HG02970 (cell line): ENCODE data around the gene RETREG3.
"Not testable (repeated sequence)": the region's sequence is repeated elsewhere in the genome, so short reads cannot be mapped to it uniquely, and the experiment has no call there.

Experiments used
- ATAC-seq: cut with Tn5 transposase; IDR thresholded peaks from one replicate; pipeline ENCODE4 v1.9.1; 2021; ENCODE audit warnings: mild to moderate bottlenecking, moderate library complexity, moderate number of reproducible peaks; ENCODE audit not compliant: unreplicated experiment, low FRiP score

The RETREG3 gene

GRCh38 chr17:42574463-42574862 is 34.7 kb downstream of the RETREG3 start:
- no peak for ATAC-seq

DNA sequence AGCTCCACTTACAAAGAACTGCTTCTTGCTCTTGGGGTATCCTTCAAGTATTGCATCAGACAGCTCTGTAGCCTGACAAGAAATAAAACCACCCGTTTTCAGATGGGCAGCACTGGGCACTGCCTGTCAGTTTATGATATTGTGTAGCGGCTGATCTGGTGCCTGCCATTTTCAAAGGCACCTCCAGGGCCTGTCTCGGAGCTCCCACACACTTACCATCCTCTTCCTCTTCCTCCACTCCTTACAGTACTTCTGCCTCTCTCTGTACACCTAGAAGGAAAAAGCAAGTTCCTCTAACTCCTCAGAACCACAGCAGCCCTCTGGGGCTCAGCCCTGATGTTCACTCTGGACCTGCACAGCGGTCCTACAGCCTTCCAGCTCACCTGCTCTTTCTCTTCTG is 36.1 kb downstream of the RETREG3 start:
- no peak for ATAC-seq

DNA sequence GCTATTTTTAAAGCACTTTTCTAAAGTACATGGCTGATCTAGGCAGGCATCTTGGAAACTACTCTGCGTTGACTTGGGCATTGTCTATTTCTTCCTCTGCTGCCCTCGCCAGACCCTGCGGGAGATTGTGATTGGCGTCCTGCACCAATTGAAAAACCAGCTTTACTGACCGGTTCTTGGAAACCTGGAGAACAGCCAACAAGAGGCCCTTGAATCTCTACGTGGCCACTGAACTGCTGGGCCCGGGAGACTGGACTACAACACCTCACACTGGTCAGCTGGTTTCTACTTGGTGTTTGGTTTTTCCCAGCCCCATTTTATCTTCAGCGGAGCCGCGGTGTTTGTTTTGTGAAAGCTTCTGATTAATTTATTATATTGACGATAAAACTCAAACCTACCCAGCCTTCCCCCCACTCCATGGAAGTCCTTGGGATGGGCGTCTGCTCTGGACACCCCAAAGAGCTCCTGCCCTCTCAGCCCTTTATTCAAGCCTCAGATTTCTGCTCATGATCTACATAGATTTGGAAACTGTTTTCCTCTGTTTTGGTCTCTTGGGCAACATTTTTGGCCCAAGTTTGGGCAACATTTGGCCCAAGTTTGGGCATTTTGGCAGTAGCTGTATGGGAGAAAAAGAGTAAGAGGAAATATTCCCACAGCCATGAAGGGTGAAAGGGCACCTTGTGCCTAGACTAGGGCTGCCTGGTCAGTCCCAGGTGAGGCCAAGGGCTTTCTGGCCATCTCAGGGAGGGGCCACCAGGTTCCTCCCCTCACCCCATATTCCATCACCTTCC is 37.5 kb downstream of the RETREG3 start:
- ATAC-seq = no peak

GRCh38 chr17:42568341-42569111 is 40.6 kb downstream of the RETREG3 start:
- no peak for ATAC-seq

DNA sequence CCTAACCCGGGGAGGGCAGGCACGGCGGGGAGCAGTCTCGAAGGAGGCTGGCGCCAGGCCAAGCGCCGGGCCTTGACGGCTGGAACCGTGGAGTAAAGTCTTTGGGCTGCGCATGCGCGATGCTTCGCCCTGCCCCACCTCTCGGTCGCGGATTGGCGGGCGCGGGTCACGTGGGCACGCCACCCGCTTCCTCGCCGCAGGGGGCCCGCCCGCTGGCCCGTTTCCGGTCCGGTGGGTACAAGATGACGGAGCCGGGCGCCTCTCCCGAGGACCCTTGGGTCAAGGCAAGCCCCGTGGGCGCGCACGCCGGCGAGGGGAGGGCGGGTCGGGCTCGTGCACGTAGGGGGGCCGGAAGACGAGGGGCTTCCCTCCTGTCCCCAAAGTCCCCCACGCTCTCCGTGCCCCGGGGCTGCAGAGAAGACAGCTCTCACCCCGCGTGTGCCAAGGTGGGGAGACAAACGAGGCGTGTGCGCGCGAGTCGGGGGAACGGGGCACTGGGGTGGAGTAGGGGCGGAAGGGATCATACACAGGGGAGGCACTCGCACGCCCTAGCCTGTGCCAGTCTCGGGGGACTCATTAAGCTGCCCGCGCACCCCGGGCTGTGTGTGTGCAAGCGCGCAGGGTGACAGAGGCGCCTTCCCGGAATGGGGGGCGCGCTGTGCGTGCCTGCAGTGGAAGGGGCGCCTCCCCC is 42.1 kb downstream of the RETREG3 start, which contains the start of gene MLX:
Gene MLX, plus strand, starts transcription at position 218 of the 691 bp plus-strand sequence. Its CDS starts 25 bp downstream, at position 243.
- peak; percentile 74 for ATAC-seq

DNA sequence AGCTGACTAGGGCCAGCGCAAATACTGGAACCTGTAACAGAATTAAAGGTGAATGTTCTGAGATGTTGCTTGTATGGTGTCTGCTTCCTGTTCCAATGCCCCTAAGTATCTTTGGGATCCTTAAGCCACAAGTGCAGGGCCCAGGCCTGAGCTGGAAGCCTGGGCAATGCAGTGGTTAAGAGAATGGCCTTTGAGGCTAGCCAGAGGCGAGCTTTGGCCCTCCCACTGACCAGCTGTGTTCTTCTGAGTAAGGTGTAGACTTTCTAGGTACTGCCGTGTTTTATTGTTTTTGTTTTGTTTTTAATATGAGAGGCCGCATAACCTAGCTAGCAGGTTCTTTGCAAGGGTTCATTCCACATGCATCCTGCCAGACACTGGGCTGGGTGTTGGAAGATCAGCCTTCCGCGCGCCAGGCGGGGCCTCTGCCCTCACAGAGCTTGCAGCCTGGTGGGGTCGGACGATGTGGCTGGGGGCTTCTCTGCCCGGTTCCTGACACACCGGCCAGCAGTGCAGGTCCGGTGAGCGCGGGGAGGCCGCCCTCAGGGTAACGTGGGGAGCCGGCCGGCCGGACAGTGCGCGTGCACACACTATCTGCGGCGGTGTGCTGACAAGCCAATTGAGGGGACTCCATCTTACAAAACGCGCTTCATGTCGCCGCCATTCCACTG is 42.8 kb downstream of the RETREG3 start:
- ATAC-seq = no peak

- no peak for ATAC-seq
Observed at GRCh38 chr17:42565523-42566214, 43.5 kb downstream of the RETREG3 start.

DNA sequence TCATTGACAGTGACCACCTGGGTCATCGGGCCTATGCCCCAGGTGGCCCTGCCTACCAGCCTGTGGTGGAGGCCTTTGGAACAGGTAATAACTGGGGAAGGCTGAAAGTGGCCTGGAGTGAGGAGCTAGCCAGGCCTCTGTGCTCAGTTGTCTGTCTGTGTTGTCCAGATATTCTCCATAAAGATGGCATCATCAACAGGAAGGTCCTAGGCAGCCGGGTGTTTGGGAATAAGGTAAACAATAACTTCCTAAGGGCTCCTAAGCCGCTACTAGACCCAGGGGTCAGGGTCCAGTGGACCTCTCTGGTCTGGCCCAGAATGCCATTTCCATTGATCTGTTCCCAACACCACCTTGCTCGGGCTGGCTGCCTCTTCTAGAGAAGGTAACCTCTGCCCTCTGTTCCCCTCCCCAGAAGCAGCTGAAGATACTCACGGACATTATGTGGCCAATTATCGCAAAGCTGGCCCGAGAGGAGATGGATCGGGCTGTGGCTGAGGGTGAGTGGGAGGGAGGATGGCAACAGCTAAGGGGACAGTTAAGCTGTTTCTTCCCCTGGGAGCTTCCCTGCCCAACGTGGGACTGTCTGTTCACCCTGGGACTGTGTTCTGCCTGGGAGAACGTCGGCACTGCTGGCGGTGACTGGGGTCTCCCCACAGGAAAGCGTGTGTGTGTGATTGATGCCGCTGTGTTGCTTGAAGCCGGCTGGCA is 44.2 kb downstream of the RETREG3 start:
- no peak for ATAC-seq

DNA sequence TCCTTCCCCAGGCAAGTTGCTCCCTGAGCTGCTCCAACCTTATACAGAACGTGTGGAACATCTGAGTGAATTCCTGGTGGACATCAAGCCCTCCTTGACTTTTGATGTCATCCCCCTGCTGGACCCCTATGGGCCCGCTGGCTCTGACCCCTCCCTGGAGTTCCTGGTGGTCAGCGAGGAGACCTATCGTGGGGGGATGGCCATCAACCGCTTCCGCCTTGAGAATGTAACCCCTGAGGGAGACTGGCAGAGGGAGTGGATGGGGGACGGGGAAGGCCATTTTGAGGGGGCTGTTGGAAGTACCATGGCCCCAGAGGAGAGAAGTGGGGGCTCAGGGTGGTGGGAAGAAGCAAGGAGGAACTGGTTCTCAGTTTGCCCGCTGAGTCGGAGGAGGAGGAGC is 45.2 kb downstream of the RETREG3 start:
- no peak for ATAC-seq

DNA sequence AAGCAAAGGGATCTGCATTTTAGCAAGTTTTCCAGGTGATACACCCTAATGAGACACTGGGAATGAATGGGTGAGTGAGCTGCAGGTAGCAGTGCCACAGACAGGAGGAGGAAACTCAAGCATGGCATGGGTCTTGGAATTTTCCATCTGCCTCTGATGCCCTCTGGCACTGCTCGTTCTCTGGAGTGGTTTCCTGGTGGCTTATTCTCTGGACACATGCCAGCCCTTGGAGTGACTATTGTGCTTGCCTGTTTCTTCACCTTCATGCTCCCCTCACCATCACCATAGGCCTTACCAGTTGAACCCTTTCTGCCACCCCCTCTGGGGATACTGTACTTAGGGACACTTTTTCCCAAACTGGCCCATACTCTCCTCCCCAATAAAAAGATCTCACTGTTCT is 45.6 kb downstream of the RETREG3 start:
- ATAC-seq = no peak

- no peak for ATAC-seq
Observed at GRCh38 chr17:42563143-42563509, 46.0 kb downstream of the RETREG3 start.

DNA sequence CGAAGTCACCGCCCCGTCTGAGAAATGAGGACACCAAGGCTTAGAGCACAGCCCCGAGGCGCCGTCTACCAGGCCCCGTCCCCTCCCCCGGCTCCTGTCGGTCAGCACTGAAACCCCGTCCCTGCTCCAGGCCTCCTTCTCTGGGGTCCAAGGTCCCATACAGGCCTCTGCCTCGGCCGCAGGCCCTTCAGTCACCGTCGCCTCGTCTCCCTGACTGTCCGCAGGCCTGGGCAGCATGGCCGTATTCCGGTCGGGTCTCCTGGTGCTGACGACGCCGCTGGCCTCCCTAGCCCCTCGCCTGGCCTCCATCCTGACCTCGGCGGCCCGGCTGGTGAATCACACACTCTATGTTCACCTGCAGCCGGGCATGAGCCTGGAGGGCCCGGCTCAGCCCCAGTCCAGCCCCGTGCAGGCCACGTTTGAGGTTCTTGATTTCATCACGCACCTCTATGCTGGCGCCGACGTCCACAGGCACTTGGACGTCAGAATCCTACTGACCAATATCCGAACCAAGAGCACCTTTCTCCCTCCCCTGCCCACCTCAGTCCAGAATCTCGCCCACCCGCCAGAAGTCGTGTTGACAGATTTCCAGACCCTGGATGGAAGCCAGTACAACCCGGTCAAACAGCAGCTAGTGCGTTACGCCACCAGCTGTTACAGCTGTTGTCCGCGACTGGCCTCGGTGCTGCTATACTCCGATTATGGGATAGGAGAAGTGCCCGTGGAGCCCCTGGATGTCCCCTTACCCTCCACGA is 46.6 kb downstream of the RETREG3 start:
- ATAC-seq = no peak

- no peak for ATAC-seq
Observed at GRCh38 chr17:42561897-42562387, 47.2 kb downstream of the RETREG3 start, which contains the start of gene COASY. TSS of gene COASY (plus strand) at chr17:42562148. CDS start at chr17:42562623, 475 bp downstream.

- ATAC-seq = no peak
Observed at GRCh38 chr17:42560246-42560645, 48.9 kb downstream of the RETREG3 start.

DNA sequence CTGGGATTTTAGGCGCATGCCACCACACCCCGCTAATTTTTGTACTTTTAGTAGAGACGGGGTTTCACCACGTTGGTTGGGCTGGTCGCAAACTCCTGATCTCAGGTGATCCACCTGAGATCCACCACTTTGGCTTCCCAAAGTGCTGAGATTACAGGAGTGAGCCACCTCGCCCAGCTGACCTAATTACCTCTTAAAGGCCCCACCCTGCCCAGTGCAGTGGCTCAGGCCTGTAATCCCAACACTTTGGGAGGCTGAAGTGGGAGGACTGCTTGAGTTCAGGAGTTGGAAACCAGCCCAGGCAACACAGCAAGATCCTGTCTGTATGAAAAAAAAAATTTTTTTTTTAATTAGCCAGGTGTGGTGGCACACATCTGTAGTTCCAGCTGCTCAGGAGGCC is 50.1 kb downstream of the RETREG3 start:
- no peak for ATAC-seq

DNA sequence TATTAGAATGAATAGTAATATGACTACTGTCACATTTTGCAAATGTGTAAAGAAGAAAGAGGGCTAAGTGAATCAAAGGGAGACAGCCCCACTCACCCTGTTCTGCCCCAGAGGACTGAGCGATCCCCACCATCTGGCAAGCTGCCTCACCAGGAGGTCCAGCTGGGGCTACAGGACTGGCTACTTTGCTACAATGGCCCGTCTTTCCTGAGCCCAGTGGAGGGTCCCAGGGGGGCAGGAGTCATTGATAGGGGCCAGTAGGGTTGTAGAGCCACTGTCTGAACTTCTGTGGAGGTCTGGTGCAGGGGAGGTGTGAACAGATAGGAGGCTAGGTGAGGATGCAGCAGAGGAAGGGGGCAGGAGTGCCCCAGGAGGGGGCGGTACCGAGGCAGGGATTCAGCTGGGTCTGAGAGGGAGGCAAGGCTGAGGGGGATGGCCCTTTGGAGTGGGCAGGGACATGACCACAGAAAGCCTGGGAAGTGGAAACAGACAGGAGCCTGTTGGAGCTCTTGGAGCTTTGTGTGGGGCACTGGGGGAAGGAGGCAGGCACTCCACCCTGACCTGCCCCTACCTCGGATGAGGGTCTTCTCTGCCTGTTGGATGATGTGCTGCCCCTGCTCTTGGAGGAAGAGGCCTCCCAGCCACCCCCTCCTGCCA is 53.1 kb downstream of the RETREG3 start:
- not testable (repeated sequence) for ATAC-seq

- ATAC-seq = no peak
Observed at GRCh38 chr17:42555122-42555622, 54.0 kb downstream of the RETREG3 start.
